ENCODE results near the gene UVRAG.
"Not testable (repeated sequence)": the region's sequence is repeated elsewhere in the genome, so short reads cannot be mapped to it uniquely, and the experiment has no call there.

Gene UVRAG

DNA sequence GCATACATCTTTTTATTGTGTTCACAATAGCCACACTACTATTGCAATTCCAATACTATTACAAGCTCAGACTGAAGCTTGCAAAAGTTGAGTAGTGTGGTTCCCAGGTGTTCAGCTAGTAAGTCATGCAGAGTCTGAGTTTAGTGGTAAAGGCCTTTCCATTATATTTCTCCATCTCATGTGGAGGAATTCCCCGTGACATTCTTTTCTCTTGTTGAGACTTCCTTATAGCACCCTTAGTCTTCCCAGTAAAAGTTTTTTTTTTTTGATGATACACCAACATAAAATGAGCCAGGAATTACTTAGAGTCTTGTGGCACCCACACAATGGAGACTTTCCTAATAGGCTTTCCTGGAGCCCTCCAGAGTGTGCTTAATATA is 110.8 kb downstream of the UVRAG start:
- no peak for DNase-seq

DNA sequence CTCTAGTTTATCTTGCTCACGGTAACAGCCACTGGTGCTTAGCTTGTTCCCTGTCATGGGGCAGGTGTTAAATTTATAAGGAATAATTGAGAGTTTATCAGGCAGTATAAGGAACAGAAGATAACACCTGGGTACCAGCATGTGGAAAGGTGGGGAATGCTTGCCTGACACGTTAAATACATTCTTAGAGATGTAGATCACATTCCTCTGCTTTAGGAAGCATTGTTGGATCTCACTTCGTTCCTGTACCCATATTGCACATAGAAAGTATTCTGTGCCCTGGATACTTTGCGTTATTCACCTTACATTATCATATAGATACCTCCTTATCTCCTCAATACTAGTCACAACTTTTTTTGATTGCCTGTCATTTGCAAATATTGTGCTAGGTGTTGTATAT is 114.7 kb downstream of the UVRAG start:
- DNase-seq = no peak

DNA sequence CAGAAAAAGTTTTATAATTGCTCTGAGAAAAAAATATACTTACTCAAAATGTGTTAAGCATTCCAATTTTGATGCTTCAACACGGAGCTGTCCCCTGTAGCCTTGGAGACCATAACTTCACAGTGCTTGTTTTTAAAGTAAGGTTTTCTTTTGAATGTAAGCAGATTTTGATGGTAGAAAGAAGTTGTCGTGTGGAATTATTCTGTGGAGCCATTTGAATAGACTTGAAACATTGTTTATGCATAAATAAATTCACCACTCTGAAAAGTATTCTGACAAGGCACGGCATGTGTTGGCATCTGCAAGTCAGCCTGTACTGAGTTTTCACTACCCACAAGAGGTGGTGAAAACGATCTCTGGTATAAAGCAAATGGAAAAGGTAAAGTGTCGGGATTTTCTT is 115.5 kb downstream of the UVRAG start:
- no peak for DNase-seq

DNA sequence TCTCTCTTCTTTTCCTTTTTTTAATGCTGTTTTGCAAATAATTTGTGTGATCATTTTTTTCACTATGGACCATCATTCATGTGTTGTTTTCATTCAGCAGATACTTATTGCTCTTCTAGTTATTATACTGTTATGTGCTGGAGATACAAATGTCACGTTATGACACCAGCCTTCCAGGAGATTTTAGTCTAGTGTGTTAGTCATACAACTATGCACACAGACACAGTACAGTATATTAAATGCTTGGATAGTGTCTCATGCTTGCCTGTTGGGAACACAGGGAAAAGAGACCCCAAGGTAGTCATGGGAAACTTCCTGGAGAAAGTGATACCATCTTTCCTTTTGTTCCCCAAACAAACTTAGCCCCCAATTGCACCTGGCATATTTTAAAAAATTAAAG is 116.1 kb downstream of the UVRAG start:
- no peak for DNase-seq

DNA sequence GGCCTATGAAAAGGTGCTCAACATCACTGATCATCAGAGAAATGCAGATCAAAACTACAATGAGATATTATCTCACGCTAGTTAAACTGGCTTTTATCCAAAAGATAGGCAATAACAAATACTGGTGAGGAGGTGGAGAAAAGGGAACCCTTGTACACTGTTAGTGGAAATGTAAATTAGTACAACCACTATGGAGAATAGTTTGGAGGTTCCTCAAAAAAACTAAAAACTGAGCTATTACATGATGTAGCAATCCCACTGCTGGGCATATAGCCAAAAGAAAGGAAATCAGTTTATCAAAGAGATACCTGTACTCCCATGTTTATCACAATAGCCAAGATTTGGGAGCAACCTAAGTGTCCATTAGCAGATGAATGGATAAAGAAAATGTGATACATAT is 118.7 kb downstream of the UVRAG start:
- DNase-seq = not testable (repeated sequence)

DNA sequence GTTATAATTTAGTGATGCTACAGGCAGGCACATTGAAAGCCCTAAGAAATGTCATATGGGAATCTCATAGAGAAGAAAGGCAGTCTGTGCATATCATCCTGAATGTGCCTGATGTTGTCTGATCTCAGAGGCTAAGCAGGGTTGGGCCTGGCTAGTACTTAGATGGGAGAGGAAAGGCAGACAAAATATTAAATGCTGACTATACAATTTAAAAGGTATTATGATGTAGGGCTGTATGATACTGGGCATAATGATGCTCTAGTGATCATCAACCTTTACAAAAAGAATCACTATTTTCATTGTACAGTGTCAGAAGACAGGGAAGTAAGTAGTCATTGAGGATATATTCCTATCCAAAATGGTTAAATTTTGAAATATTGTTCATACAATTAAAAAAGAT is 119.8 kb downstream of the UVRAG start:
- no peak for DNase-seq

DNA sequence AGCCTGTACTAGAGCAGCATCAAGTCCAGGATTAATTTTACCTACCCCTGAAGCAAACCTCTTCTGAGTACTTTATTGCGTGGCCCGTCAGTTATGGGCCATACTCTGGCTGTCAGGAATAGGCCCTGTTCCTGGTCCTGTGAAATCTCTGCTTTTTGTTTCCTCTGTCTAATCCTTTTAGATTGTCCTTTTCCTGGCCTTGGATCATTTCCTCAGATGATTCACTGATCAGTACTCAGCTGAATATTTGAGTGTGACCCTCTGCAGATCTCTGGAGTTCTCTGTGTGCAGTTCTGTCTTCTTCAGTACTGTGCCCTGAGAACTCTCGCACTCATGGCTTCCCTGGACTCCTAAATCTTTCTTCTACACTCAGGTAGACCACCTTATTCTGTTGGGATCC is 123.5 kb downstream of the UVRAG start:
- DNase-seq = no peak

DNA sequence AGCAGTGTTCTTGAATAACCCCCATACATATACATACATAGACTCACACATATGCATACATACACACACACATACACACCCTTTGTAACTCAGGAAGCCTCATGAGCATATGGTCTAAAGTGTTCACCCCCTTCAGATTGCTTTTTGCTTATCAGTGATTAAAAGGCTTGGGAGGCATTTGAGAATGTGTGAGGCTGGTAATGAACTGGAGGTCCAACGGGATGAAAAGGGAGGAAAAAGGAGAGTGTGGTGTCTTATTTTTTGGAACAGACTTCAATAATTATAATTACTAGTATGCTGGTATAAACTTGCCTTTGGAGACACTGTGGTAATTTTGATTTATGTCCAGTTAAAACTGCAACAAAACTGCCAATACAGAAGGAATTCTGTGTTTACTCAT is 124.5 kb downstream of the UVRAG start:
- DNase-seq = no peak

DNA sequence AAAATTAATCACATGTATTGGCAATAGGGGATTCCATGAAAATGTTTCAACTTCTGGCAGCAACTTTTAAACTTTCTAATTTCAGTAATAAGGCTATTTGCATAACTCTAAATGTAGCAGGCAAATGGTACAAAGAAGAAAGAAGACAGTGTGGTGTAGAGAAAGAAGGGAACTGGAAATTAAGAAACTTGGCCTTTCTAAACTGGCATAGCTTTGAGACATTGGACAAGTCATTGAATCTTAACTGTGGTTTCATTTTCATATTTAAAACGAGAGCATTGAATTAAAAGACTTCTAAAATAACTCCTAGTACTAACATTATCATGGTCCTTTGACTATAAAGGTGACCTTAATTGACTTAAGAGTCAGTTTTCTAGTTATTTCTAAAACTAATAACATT is 125.0 kb downstream of the UVRAG start:
- DNase-seq = no peak

DNA sequence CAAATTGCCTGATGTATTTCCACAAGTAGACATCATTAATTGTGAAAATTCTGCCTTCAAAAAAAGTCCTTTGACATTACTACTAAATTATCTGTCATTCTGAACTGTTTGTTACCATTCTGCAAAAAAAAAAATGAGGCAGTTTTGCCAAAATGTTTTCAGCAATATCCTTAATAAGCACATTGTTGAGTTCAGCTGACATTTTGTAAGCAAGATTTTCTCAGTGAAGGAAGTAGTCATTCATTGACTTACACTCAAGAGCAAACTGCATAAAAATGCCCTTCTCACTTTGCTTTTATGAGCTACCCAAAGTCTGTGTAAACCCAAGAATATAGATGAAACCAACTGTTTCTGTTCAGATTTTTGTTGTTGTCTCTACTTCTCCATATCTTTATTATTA is 125.9 kb downstream of the UVRAG start:
- DNase-seq = no peak

DNA sequence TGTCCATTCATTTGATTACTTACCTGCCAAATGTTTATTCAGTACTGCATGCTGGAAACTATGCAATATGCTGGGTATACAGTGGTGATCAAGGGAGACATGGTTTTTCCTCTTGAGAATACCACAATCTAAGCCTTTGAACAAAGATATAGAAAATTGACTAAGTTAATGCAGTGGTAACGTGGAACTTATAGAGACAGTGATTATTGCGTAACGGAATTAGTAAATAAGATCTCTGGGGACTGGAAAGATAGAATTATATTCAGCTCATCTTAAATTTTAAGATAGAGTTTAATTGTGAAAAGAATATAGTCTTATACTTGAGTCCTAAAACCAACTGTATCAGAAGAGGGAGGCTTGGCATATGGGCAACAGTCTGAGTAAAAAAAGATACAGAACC is 129.5 kb downstream of the UVRAG start:
- no peak for DNase-seq

DNA sequence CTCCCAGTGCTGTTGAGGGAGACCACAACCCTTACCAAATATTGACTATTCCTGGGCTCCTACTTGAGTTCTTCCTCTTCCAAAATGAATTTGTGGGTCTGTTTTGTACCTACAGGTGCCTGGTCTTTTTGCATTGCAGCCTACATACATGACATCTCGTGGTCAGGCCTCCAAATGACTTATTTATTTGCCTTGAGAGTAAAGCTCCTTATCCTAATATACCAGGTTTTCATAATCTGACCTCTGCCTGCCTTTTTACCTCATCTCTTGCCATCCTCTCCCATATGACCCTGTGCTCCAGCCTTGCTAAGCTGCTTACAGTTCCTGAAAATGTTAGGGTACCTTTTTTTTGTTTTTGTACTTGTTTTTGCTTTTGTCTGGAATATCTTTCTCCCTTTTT is 130.4 kb downstream of the UVRAG start:
- no peak for DNase-seq

DNA sequence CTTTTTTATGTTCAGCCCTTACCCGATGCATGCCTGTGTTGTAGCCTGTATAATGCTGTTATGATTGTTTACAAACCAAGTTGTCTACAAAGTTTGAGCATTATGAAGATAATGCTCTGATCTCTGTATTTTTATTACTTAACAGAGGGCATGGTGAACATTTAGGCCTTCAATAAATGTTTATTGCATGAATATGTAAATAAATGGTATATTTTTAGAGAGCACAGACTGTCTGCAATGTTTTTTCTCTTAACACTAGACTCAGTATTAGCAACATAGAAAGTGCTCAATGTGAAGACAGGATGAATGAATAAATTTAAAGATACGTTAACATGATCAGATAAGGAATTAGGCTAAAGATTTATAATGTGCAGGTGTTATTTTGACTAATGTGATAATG is 130.9 kb downstream of the UVRAG start:
- DNase-seq = no peak

DNA sequence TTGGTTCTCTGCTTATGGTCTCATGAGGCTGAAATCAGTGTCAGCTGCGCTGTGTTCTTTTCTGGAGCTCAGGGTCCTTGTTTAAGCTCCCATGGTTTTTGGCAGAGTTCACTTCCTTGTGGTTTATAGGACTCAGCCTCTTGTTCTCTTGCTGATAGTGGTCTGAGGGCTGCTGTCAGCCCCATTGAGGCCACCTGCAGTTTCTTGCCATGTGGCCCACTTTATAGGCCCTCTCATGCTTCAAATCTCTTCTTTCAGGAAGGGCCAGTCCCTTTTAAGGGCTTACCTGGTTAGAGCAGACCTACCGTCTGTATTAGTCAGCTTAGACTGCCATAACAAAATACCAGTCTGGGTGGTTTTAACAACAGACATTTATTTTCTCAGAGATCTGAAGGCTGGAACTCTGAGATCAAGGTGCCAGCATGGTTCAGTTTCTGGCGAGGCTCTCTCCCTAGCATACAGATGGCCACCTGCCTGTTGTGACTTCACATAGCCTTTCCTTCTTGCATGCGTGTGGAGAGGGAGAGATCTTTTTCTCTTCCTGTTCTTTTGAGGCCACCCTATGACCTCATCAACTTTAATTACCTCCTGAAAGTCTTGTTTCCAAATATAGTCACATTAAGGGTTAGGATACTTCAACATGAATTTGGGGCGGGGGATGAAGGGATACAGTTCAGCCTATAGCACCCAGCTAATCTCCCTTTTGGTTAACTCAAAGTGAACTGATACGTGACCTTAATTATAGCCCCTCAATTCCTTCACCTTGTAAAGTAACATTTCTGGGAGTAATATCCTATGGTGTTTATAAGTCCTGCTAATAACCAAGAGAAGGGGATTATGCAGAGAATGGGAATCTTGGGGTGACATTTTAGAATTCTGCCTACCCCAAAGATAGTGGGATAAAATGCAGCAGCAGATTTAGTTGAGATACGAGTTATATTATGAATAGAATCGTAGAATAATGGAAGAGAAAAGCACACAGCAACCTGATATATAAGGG is 131.8 kb downstream of the UVRAG start:
- no peak for DNase-seq

DNA sequence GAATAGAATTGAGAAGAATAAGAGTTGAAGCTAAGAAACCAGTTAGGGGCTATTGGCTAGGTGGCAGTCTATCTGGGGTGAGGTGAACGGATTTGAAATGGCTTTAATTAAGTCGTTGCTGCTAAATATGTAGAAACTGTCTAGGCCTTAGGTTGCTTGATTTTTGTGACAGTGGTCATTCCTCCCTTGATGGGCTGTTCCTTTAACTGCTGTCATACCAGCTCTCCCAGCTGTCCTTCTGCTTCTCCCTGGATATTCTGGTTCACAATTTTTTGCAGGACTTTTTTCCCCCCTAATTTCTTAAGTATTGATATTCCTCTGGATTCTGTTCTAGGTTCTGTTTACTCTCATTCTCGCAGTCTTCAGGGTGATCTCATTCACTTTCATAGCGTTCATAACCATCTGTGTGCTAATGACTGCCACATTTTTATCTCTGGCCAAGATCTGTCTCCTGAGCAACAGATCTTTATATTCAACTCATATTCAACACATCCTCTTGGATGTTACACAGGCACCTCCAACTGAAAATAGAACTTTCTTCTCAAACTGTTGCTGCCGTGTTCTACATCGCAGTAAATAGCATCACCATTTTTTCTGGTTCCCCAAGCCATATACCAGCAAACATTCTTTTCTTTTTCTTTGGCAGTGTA is 134.1 kb downstream of the UVRAG start:
- DNase-seq = no peak

DNA sequence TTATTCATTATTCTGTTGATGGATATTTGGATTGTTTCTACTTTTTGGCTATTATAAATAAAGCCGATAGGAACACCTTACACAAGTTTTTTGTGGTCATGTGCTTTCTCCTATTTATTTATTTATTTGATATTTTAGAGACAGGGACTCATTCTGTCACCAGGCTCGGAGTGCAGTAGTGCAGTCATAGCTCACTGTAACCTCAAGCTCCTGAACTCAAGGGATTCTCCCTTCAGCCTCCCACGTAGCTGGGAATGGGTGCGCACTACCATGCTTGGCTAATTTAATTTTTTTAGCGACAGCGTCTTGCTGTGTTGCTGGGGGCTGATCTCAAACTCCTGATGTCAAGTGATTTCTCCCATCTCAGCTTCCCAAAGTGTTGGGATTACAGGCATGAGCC is 135.1 kb downstream of the UVRAG start:
- DNase-seq = no peak

DNA sequence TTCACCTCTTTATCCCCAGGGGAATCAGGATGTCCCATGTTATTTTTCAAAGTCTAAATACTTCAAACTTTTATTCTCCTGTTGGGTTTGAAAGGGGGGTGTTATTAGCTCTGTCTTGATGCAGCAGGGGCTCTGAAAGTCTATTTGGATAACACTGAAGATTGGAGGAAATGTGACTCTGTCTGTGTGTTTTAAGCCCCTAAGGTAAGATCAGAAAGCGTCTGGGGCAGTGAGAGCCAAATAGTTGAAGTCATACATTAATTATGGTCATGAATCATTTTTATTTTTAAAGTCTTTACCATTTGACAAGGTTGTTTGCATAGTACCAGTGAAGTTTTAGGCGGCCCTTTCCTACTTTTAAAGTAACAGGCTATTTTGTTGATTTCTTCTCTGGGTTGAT is 139.0 kb downstream of the UVRAG start:
- DNase-seq = no peak

DNA sequence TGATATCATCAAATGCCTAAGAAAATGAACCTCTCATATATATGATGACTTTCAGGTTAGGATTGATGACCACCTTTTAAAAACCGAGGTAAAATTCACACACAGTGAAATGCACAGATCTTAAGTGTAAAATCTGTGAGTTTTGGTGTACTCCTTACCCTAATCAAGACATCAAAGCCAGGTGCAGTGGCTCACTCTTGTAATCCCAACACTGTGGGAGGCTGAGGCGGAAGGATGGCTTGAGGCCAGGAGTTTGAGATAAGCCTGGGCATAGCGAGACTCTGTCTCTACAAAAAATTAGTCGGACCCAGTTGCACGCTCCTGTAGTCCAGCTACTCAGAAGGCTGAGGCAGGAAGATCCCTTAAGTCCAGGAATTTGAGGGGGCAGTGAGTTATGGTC is 140.4 kb downstream of the UVRAG start:
- DNase-seq = no peak

DNA sequence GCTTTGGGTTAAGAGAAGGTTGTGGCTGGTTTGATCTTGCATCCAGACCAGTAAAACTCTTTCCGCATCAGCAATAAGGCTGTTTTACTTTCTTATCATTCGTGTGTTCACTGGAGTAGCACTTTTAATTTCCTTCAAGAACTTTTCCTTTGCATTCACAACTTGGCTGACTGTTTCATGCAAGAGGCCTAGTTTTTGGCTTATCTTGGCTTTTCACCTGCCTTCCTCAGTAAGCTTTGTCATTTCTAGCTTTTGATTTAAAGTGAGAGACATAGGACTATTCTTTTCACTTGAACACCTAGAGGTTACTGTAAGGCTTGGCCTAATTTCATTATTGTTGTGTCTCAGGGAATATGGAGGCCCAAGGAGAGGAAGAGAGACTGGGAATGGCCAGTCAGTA is 144.5 kb downstream of the UVRAG start:
- no peak for DNase-seq

DNA sequence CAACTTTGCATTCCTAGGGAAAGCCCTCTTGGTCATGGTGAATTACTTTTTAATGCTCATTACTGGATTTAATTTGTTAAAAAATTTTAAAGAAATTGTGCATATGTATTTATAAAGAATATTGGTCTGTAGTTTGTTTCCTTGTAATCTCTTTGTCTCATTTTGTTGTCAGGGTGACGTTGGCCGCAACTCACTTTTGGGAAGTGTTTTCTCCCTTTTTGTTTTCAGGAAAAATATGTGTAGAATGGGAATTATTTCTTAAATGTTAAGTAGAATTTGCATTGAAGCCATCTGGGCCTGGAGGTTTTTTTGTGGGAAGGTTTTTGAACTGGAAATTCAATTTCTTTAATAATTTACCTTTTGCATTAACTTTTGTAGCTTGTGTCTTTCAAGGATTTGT is 149.1 kb downstream of the UVRAG start:
- no peak for DNase-seq

DNA sequence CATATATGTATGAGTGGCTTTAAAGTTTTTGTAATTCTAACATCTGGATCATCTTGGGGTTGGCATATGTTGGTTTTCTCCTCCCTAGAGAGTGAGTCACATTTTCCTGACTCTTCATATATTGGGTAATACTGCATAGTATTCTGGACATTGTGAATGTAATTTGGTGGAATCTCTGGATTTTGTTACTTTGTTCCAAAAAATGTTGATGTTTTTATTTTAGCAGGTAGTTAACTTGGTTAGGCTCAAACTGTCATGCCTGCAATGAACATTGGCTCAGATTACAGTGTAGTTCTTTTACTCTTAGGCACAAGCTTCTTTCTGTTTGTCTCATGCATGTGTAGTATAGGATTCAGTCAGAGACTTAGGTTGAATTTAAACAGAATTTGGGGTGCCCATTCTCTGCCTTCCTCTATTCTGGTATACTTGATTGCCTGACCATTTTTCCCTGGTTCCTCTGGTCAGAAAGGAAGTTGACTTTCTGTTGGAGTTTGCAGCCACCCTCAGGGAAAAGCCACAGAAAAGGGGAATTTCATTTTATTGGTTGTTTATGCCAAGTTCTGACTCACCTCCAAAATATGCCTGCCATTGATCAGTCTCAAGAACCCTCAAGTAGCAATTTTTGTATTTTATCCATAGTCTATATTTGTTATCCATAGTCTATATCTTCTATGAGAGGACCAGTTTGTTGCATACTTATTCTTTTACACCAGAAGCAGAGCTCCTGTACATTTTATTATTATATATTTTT is 151.7 kb downstream of the UVRAG start:
- no peak for DNase-seq

DNA sequence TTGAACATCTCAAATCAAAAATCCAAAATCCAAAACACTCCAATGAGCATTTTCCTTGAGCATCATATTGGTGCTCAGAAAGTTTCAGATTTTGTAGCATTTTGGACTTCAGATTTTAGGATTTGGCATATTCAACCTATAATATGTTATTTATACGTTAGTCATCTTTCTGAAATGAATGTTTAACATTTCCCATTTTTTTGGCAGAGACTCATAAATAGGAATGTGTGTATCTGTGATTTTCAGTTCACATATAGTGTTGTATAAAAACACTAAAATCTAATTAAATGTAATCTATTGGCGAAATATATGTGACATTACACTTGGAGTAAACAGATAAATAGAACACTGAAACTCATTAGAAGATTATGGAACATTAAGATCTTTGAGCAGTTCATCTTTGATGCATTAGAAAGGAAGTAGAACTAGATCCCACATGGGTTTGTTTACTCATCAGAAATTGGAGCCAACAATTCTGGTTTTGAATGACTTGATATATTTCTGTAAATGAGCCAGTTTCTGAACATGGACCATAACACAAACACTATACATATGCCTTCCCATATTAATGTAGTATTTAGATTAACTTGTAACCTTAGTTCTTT is 153.1 kb downstream of the UVRAG start:
- DNase-seq = no peak

DNA sequence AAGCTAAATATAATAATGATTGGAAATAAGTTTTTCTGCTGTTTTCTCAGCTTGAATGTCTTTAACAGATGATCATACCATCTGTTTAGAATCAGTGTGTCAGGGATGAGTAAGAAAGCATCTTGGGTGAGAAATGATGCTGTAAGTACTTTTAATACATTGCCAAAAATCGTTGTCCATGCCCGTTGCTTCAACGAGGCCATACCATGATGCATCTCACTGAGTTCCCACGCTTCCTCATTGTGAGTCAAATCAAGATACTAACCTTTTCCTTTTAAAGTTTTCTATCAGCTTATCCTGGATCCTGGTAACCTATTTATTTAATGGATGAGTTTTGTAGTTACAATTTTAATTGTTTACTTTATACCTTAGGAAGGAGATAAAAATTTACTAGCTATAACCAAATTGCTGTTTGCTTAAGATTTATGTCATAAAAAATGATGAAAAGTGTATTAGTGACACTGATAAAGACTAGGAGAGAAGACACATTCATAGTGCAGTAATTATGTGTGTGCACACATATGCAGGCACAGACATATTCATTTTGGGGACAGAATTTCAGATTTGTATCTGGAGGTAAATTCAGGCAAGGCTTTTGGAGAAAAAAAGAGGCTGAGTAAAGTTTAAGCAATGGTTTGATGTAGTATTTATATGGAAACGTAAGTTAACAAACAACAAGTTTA is 154.8 kb downstream of the UVRAG start:
- no peak for DNase-seq
